Activated T-cell treated with anti-CD3 and anti-CD28 coated beads for 48 hours (primary cell): ENCODE data around the gene KLHL14.

ENCODE experiments used
- DNase-seq: peaks from one replicate; pipeline ENCODE4 v3.0.0-alpha.2; 2020; ENCODE audit warnings: low read depth

Gene KLHL14

GRCh38 chr18:32637226-32637625, 135.6 kb downstream of the KLHL14 start:
- DNase-seq = no peak

- no peak for DNase-seq
Measured at GRCh38 chr18:32634876-32635431, 137.9 kb downstream of the KLHL14 start.

GRCh38 chr18:32629981-32630700, 142.7 kb downstream of the KLHL14 start:
- no peak for DNase-seq

- no peak for DNase-seq
Measured at GRCh38 chr18:32629292-32629691, 143.5 kb downstream of the KLHL14 start.

DNA sequence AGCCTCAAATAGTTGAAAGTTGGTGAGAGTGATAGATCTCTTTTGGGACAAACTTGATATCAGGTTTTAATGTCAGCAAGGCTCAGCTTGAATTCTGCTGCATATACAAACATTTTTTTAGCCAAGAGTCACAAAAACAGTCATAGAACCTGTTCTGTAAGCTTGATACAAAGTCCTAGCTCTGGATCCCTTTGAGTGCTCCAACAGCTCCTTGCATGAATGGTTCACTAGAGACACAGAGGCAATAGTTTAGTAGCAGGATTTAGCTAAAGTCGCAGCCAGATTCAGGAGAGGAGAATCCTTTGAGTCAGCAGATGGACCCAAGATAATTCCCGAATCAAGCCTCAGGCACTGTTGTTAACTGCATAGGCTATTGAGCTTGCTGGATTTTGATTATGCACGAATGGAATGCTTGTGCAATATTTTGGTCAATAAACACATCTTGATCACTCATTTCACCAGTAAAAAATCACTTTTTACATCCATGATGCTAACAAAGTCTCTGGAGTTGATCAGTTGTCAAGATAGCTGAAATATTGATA, 148.6 kb downstream of the KLHL14 start:
- DNase-seq = no peak

DNA sequence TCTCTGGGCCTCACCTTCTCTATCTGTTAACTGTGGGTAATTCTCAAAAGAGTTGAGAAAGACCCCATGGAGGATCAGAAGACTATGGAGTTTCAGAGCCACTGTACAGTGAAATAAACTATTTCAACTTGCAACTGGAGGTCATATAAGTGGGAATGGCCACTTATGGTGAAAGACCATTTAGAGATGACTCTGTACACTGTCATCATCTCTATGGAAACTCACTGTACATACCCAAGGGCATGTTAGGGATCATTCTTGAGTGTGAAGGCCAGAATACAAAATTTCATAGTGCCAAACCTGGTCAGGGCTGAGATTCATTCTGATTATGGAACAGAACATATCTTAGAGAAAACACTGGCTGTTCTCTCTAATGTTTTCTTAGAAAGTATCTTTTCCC, 149.3 kb downstream of the KLHL14 start:
- no peak for DNase-seq
